ENCODE data around the gene TMEM200B. TPM values are rescaled to one million over a fixed set of nuclear protein-coding genes. Genes with fewer than 3 reads are reported as not detected.

TMEM200B gene
- total RNA-seq, 2 experiments from 2014 or later, result 1.0 to 1.1 TPM

- DNase-seq (no peak), ATAC-seq (no peak)
- no peaks in the 10 kb centered on the region for H3K4me1 Mint-ChIP-seq (ENCODE audit: low read depth)
- ChIA-PET POLR2A (interaction anchor here (1.1 kb wide), 1 partner anchor 8 kb away, joined by 3 read pairs; no protein-coding TSS in a partner anchor), CTCF (interaction anchor here (0.9 kb wide), 1 partner anchor 22 kb away, joined by 3 read pairs; no protein-coding TSS in a partner anchor)
- intact Hi-C loops (cut with micrococcal nuclease), result no loop called here
- no peak overlapping the region for H3K27ac Mint-ChIP-seq
- H3K27me3 Mint-ChIP-seq, result no peaks in the 10 kb centered on the region
- H3K4me3 Mint-ChIP-seq, result no peak overlapping the region
- no peak for TF ChIP-seq CTCF (IDR thresholded peaks at IDR 0.05)
- H3K9me3 Mint-ChIP-seq, result no peaks in the 10 kb centered on the region
- peaks cover 82% of the 10 kb centered on the region for H3K36me3 Mint-ChIP-seq (ENCODE audit: low read depth)
Measured at GRCh38 chr1:29148656-29149491, 25.2 kb upstream of the TMEM200B start.

- CTCF ChIA-PET, result no interaction called here
- POLR2A ChIA-PET, result no interaction called here
Measured at GRCh38 chr1:29145739-29146437, 22.2 kb upstream of the TMEM200B start.

GRCh38 chr1:29144178-29144577 lies 20.5 kb upstream of the TMEM200B start:
- POLR2A ChIA-PET, result no interaction called here
- intact Hi-C loops (cut with micrococcal nuclease), result no loop called here
- TF ChIP-seq CTCF (IDR thresholded peaks at IDR 0.05), result no peak

More at GRCh38 chr1:29145739-29146437, 22.2 kb upstream of the TMEM200B start:
- H3K27me3 Mint-ChIP-seq, result no peaks in the 10 kb centered on the region
- no peak overlapping the region for H3K27ac Mint-ChIP-seq
- DNase-seq, result no peak
- H3K4me3 Mint-ChIP-seq, result no peak overlapping the region
- TF ChIP-seq CTCF (IDR thresholded peaks at IDR 0.05), result no peak
- no peaks in the 10 kb centered on the region for H3K4me1 Mint-ChIP-seq (ENCODE audit: low read depth)
- peaks cover 62% of the 10 kb centered on the region for H3K36me3 Mint-ChIP-seq (ENCODE audit: low read depth)
- no peaks in the 10 kb centered on the region for H3K9me3 Mint-ChIP-seq
- ATAC-seq, result no peak
- intact Hi-C loops (cut with micrococcal nuclease), result no loop called here

GRCh38 chr1:29142714-29143113 lies 19.0 kb upstream of the TMEM200B start:
- DNase-seq (no peak), ATAC-seq (no peak)
- H3K27ac Mint-ChIP-seq, result no peak overlapping the region
- H3K4me1 Mint-ChIP-seq (ENCODE audit: low read depth), result no peaks in the 10 kb centered on the region
- no peak for TF ChIP-seq CTCF (IDR thresholded peaks at IDR 0.05)
- H3K9me3 Mint-ChIP-seq, result no peaks in the 10 kb centered on the region
- no peaks in the 10 kb centered on the region for H3K27me3 Mint-ChIP-seq
- peaks cover 31% of the 10 kb centered on the region for H3K36me3 Mint-ChIP-seq (ENCODE audit: low read depth)
- CTCF ChIA-PET, result no interaction called here
- POLR2A ChIA-PET, result no interaction called here
- intact Hi-C loops (cut with micrococcal nuclease), result no loop called here
- H3K4me3 Mint-ChIP-seq, result no peak overlapping the region

More at GRCh38 chr1:29144178-29144577, 20.5 kb upstream of the TMEM200B start:
- CTCF ChIA-PET, result no interaction called here
- H3K9me3 Mint-ChIP-seq, result no peaks in the 10 kb centered on the region
- H3K4me1 Mint-ChIP-seq (ENCODE audit: low read depth), result no peaks in the 10 kb centered on the region
- peaks cover 45% of the 10 kb centered on the region for H3K36me3 Mint-ChIP-seq (ENCODE audit: low read depth)
- no peak overlapping the region for H3K27ac Mint-ChIP-seq
- no peak for ATAC-seq
- H3K27me3 Mint-ChIP-seq, result no peaks in the 10 kb centered on the region
- no peak for DNase-seq
- H3K4me3 Mint-ChIP-seq, result no peak overlapping the region
